Spleen (tissue), 7 donors: ENCODE measurements around the gene ATP8A2.

ENCODE experiments used
- POLR2A ChIP-seq, 3 donors: fragments of 450-650 bp; IDR thresholded peaks; one replicate each; pipeline ENCODE4 v1.5.1; 2017; ENCODE audit warnings: antibody characterized with exemption in 3 of 3, mild to moderate bottlenecking in 1 of 3
- POLR2AphosphoS5 ChIP-seq, 3 donors: sonication (generic); formaldehyde crosslinking; IDR thresholded peaks; one replicate each; pipeline ENCODE4 v1.5.1; 2017; ENCODE audit warnings: antibody characterized with exemption in 3 of 3
- TF ChIP-seq, protein P1 (sequence below), 11 experiments: fragments of 200-600 bp in 7 of 11; fragments of 450-650 bp in 4 of 11; sonication (generic) in 4 of 11; IDR thresholded peaks in 8 of 11; conservative IDR thresholded peaks in 3 of 11; 1 replicate in 7 of 11; 2 replicates in 4 of 11; pipeline versions ENCODE4 v1.4.0 to v1.8.0; 2016 to 2021; ENCODE audit warnings: antibody characterized with exemption in 11 of 11, inconsistent platforms in 4 of 11, mild to moderate bottlenecking in 1 of 11
- donor health status: DM: no; HTN: no; CAD: no; lungs with moderate emphysema.
- donor health status: DM: no; HTN: no; CAD: no.
- donor health status: DM: no; HTN: no; CAD: no.

DNA sequence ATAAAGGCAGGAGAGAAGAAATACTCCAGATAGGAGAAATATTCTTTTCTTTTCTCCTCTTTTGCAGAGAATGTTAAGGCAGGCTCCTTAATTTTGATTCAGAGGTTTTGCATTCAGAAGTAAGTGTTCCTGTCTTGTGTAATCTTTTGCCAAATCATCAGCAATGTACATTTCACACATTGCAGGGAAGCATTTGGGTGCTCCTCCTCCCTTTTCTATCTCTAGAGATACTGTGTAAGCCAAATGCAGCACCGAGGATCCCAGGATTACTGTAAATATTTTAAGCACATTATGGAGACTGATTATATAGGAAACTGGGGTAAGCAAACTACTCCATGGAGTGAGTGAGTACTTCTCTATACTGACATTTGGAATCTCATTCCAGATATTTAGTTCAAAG lies 7.2 kb downstream of the ATP8A2 start:
- TF ChIP-seq, protein P1, sequence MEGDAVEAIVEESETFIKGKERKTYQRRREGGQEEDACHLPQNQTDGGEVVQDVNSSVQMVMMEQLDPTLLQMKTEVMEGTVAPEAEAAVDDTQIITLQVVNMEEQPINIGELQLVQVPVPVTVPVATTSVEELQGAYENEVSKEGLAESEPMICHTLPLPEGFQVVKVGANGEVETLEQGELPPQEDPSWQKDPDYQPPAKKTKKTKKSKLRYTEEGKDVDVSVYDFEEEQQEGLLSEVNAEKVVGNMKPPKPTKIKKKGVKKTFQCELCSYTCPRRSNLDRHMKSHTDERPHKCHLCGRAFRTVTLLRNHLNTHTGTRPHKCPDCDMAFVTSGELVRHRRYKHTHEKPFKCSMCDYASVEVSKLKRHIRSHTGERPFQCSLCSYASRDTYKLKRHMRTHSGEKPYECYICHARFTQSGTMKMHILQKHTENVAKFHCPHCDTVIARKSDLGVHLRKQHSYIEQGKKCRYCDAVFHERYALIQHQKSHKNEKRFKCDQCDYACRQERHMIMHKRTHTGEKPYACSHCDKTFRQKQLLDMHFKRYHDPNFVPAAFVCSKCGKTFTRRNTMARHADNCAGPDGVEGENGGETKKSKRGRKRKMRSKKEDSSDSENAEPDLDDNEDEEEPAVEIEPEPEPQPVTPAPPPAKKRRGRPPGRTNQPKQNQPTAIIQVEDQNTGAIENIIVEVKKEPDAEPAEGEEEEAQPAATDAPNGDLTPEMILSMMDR (IDR thresholded peaks at IDR 0.05 in 8 of 11, conservative IDR thresholded peaks at IDR 0.05 in 3 of 11): no peak
- no peak for TF ChIP-seq POLR2A (IDR thresholded peaks at IDR 0.05)
- no peak for TF ChIP-seq POLR2AphosphoS5 (IDR thresholded peaks at IDR 0.05)
